PC-3 (cell line): Measurements from ENCODE around the gene FBLIM1. TPM values are rescaled to one million over a fixed set of nuclear protein-coding genes. Genes with fewer than 3 reads are reported as not detected.

ENCODE experiments used
- ATAC-seq: fragments of 200-7000 bp; cut with Tn5 transposase; 2 replicates; pipeline ENCODE4 v1.9.1; 2020; ENCODE audit warnings: mild to moderate bottlenecking, moderate library complexity
- BruUV-seq: library from RNA; stranded (reverse); fragments of 400-500 nt; replicated peaks from 2 replicates; lab custom pipeline; 2021; lab: Mats Ljungman, UMichigan
- CTCF ChIA-PET: fragments of 300-600 bp; sonication (Branson Sonifier 250); formaldehyde crosslinking; loops from one replicate; lab custom pipeline; 2022; ENCODE audit warnings: antibody characterized with exemption; lab: Charles Lee
- POLR2A ChIA-PET: fragments of 300-600 bp; sonication (Branson Sonifier 250); formaldehyde crosslinking; loops from one replicate; lab custom pipeline; 2022; ENCODE audit warnings: antibody characterized with exemption; ENCODE audit not compliant: unreplicated experiment; lab: Charles Lee
- DNase-seq: peaks from one replicate; pipeline ENCODE4 v3.0.0-alpha.2; 2015
- H2AFZ ChIP-seq: fragments of 300-600 bp; sonication (generic); 2 replicates; pipeline ENCODE4 v1.6.0; 2016; ENCODE audit warnings: antibody characterized with exemption, low read length
- H3F3A ChIP-seq: fragments of 300-600 bp; sonication (generic); one replicate; pipeline ENCODE4 v1.6.0; 2017; ENCODE audit warnings: antibody characterized with exemption, low read length, control low read depth, mild to moderate bottlenecking; ENCODE audit not compliant: unreplicated experiment
- H3K27ac ChIP-seq: fragments of 300-600 bp; sonication (generic); 2 replicates; pipeline ENCODE4 v1.5.1; 2016; ENCODE audit warnings: mild to moderate bottlenecking, low read length
- H3K27me3 ChIP-seq: fragments of 300-600 bp; sonication (generic); 2 replicates; pipeline ENCODE4 v1.6.1; 2016; ENCODE audit warnings: low read length, mixed read lengths
- H3K36me3 ChIP-seq: fragments of 300-600 bp; sonication (generic); 2 replicates; pipeline ENCODE4 v1.6.1; 2016; ENCODE audit warnings: low read depth, mixed run types, low read length, mixed read lengths
- H3K4me1 ChIP-seq: fragments of 300-600 bp; sonication (generic); 2 replicates; pipeline ENCODE4 v1.5.1; 2016; ENCODE audit warnings: low read length; ENCODE audit not compliant: insufficient read depth
- H3K4me2 ChIP-seq: fragments of 300-600 bp; sonication (generic); 2 replicates; pipeline ENCODE4 v1.6.0; 2016; ENCODE audit warnings: low read length
- H3K4me3 ChIP-seq: fragments of 300-600 bp; sonication (generic); 2 replicates; pipeline ENCODE4 v1.5.1; 2016; ENCODE audit warnings: mild to moderate bottlenecking, low read length, mixed read lengths
- H3K79me2 ChIP-seq: fragments of 300-600 bp; sonication (generic); 2 replicates; pipeline ENCODE4 v1.6.1; 2017; ENCODE audit warnings: low read length, mixed read lengths
- H3K9ac ChIP-seq: fragments of 300-600 bp; sonication (generic); 2 replicates; pipeline ENCODE4 v1.6.0; 2016; ENCODE audit warnings: mild to moderate bottlenecking, low read length
- H3K9me2 ChIP-seq: fragments of 300-600 bp; sonication (generic); replicated peaks from 2 replicates; pipeline ENCODE4 v1.6.1; 2016; ENCODE audit warnings: mixed run types, low read length, mixed read lengths
- H3K9me3 ChIP-seq: fragments of 300-600 bp; sonication (generic); 2 replicates; pipeline ENCODE4 v1.6.1; 2016; ENCODE audit warnings: low read length, mixed read lengths
- H4K20me1 ChIP-seq: fragments of 300-600 bp; sonication (generic); 2 replicates; pipeline ENCODE4 v1.6.1; 2016; ENCODE audit warnings: low read length, mixed read lengths
- EZH2 ChIP-seq: fragments of 300-600 bp; sonication (generic); IDR thresholded peaks from one replicate; pipeline ENCODE4 v1.6.1; 2017; ENCODE audit warnings: antibody characterized with exemption, mild to moderate bottlenecking, low read length; ENCODE audit not compliant: unreplicated experiment
- EZH2phosphoT487 ChIP-seq: fragments of 300-600 bp; sonication (generic); IDR thresholded peaks from 2 replicates; pipeline ENCODE4 v1.6.1; 2018; ENCODE audit warnings: mild to moderate bottlenecking, antibody characterized with exemption, low read length, borderline replicate concordance
- intact Hi-C: fragments of 100-400 bp; cut with micrococcal nuclease; formaldehyde crosslinking; loops from 2 replicates; pipeline ENCODE4 v1.9.0; 2023
- total RNA-seq: library from RNA; depleted of rRNA; stranded (reverse); fragments of >200 nt; gene quantifications from 2 replicates; pipeline ENCODE4 v1.2.3, GENCODE V29; 2014
- TF ChIP-seq, protein P1 (sequence below): fragments of 300-600 bp; sonication (generic); conservative IDR thresholded peaks from 2 replicates; pipeline ENCODE4 v1.5.1; 2017; ENCODE audit warnings: antibody characterized with exemption, low read depth, mild to moderate bottlenecking, low read length

FBLIM1 gene
- total RNA-seq, 1 experiment from 2014 or later: 74.1 TPM

DNA sequence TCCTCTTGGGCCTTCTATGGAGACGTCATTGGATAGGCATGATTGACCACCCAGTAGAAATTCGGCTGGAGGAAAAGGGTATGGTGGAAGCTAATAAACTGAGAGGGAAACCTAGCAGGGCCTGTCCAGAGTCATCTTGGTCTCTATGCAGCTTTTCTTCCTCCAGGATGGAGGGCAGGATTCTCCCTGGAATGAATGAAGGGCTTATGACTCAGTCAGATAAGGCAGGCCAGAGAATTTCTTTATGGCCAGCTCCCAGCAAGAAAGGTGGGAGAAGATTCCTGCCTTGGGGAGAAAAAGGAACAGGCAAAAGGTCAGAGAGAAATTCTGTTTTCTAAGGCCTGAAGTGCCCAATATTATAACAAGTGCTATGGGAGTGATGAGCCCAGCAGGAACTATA is 17.1 kb downstream of the FBLIM1 start:
- ChIA-PET CTCF (no interaction called here), POLR2A (no interaction called here)
- H4K20me1 ChIP-seq: no peaks in the 10 kb centered on the region
- H3K27ac ChIP-seq: no peak overlapping the region
- no peak overlapping the region for H3K9ac ChIP-seq
- no TSS peak for BruUV-seq
- no peaks in the 10 kb centered on the region for H3K79me2 ChIP-seq
- H3K4me1 ChIP-seq: peaks cover 7% of the 10 kb centered on the region
- ATAC-seq (no peak), DNase-seq (no peak)
- H3F3A ChIP-seq: no peaks in the 10 kb centered on the region
- TF ChIP-seq EZH2phosphoT487 (no peak), EZH2 (no peak)
- TF ChIP-seq, protein P1, sequence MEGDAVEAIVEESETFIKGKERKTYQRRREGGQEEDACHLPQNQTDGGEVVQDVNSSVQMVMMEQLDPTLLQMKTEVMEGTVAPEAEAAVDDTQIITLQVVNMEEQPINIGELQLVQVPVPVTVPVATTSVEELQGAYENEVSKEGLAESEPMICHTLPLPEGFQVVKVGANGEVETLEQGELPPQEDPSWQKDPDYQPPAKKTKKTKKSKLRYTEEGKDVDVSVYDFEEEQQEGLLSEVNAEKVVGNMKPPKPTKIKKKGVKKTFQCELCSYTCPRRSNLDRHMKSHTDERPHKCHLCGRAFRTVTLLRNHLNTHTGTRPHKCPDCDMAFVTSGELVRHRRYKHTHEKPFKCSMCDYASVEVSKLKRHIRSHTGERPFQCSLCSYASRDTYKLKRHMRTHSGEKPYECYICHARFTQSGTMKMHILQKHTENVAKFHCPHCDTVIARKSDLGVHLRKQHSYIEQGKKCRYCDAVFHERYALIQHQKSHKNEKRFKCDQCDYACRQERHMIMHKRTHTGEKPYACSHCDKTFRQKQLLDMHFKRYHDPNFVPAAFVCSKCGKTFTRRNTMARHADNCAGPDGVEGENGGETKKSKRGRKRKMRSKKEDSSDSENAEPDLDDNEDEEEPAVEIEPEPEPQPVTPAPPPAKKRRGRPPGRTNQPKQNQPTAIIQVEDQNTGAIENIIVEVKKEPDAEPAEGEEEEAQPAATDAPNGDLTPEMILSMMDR: no peak
- H3K9me2 ChIP-seq: no peaks in the 10 kb centered on the region
- H3K9me3 ChIP-seq: no peaks in the 10 kb centered on the region
- H3K36me3 ChIP-seq: peaks cover 36% of the 10 kb centered on the region
- H3K4me3 ChIP-seq: no peak overlapping the region
- no peak overlapping the region for H3K4me2 ChIP-seq
- no peak overlapping the region for H2AFZ ChIP-seq
- H3K27me3 ChIP-seq: no peaks in the 10 kb centered on the region
- intact Hi-C loops: no loop called here

DNA sequence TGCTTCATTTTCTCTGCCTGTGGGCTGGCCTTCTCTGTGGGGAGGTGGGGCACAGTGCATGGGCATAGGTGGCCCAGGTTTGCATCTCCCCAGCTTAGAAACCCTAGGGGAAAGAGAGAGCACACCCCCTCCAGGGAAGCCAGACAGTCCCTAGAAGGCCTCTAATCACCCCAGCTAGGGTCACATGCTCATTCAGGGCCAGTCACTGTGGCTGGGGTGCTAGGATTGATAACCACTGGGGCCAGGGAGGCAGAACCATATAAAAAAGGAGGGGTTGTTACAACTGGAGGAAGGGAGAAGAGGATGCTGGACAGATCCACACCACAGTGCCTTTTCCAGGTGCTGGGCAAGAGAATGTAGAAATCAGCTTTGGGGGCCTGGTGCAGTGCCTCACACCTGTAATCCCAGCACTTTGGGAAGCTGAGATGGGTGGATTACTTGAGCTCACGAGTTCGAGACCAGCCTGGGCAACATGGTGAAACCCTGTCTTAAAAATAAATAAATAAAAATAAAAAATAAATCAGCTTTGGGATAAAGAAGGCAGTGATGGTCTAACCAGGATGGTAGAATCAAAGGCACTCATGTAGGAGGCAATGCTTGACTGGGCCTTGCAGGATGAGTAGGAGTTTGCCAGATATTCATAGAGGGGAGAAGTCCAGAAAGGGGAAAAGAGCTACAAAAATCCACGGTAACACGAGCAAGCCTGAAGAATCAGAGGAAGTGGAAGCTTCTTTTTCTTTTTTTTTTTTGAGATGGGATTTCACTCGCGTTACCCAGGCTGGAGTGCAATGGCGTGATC is 19.5 kb downstream of the FBLIM1 start:
- Histone ChIP-seq H3K36me3 (peaks cover 28% of the 10 kb centered on the region), H4K20me1 (no peaks in the 10 kb centered on the region), H3K4me2 (no peak overlapping the region), H3F3A (no peaks in the 10 kb centered on the region), H3K4me3 (no peak overlapping the region), H3K27me3 (no peaks in the 10 kb centered on the region), H3K9ac (no peak overlapping the region), H3K4me1 (peaks cover 11% of the 10 kb centered on the region), H3K27ac (no peak overlapping the region), H3K9me2 (no peaks in the 10 kb centered on the region), H3K9me3 (no peaks in the 10 kb centered on the region), H3K79me2 (no peaks in the 10 kb centered on the region), H2AFZ (no peak overlapping the region)
- no TSS peak for BruUV-seq
- no peak for TF ChIP-seq EZH2phosphoT487
- no peak for TF ChIP-seq EZH2
- TF ChIP-seq, protein P1: no peak
- intact Hi-C loops: no loop called here
- POLR2A ChIA-PET: no interaction called here
- ATAC-seq: no peak
- CTCF ChIA-PET: no interaction called here
- DNase-seq: no peak

- TF ChIP-seq EZH2: no peak
- TF ChIP-seq, protein P1: no peak
- no peak for TF ChIP-seq EZH2phosphoT487
- no peak overlapping the region for H3K4me2 ChIP-seq
- no TSS peak for BruUV-seq
- H3K4me3 ChIP-seq: no peak overlapping the region
- ATAC-seq: no peak
- DNase-seq: no peak
- no peaks in the 10 kb centered on the region for H3F3A ChIP-seq
- no peaks in the 10 kb centered on the region; the same call in none of the 2 replicates for H3K36me3 ChIP-seq
- intact Hi-C loops: no loop called here
- H3K27me3 ChIP-seq: no peaks in the 10 kb centered on the region
- ChIA-PET POLR2A (no interaction called here), CTCF (no interaction called here)
- H3K9me3 ChIP-seq: no peaks in the 10 kb centered on the region
- H3K9ac ChIP-seq: no peak overlapping the region
- H3K4me1 ChIP-seq: peaks cover 32% of the 10 kb centered on the region
- no peaks in the 10 kb centered on the region for H3K79me2 ChIP-seq
- H3K27ac ChIP-seq: no peak overlapping the region
- no peak overlapping the region for H2AFZ ChIP-seq
- no peaks in the 10 kb centered on the region for H4K20me1 ChIP-seq
- no peaks in the 10 kb centered on the region for H3K9me2 ChIP-seq
Observed at GRCh38 chr1:15785683-15786082, 27.1 kb downstream of the FBLIM1 start.
